ENCODE results near the gene TMEM201.

Gene TMEM201

GRCh38 chr1:9658199-9658598 is 69.5 kb downstream of the TMEM201 start:
- DNase-seq (ENCODE audit: low read depth) = no peak
- no peak overlapping the region for H3K4me3 ChIP-seq (ENCODE audit: control insufficient read depth, low read depth, low read length)

GRCh38 chr1:9659328-9659727 is 70.6 kb downstream of the TMEM201 start:
- peak; percentile 75 for DNase-seq (ENCODE audit: low read depth)
- H3K4me3 ChIP-seq (ENCODE audit: control insufficient read depth, low read depth, low read length) = no peak overlapping the region
- TF ChIP-seq, protein P1, sequence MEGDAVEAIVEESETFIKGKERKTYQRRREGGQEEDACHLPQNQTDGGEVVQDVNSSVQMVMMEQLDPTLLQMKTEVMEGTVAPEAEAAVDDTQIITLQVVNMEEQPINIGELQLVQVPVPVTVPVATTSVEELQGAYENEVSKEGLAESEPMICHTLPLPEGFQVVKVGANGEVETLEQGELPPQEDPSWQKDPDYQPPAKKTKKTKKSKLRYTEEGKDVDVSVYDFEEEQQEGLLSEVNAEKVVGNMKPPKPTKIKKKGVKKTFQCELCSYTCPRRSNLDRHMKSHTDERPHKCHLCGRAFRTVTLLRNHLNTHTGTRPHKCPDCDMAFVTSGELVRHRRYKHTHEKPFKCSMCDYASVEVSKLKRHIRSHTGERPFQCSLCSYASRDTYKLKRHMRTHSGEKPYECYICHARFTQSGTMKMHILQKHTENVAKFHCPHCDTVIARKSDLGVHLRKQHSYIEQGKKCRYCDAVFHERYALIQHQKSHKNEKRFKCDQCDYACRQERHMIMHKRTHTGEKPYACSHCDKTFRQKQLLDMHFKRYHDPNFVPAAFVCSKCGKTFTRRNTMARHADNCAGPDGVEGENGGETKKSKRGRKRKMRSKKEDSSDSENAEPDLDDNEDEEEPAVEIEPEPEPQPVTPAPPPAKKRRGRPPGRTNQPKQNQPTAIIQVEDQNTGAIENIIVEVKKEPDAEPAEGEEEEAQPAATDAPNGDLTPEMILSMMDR (conservative IDR thresholded peaks at IDR 0.05; ENCODE audit: control insufficient read depth, insufficient read depth, low read depth, low read length) = no peak

More at GRCh38 chr1:9658199-9658598, 69.5 kb downstream of the TMEM201 start:
- TF ChIP-seq, protein P1 (conservative IDR thresholded peaks at IDR 0.05; ENCODE audit: control insufficient read depth, insufficient read depth, low read depth, low read length) = no peak

DNA sequence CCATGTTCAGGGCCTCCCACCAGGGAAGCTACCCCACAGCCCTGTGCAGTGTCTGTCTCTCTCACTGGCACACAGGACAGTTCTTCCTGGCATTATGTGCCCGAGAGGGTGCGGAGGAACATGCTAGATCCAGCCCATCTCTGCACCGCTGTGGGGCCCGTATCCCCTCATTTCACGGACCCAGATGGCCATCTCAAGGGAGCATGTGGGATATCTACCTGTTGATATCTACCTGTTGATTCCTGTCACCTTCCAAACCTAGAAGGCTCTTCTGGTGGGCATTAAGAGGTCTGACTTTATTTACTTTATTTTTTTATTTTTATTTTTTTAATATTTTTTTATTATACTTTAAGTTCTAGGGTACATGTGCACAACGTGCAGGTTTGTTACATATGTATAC is 74.5 kb downstream of the TMEM201 start:
- no peak for DNase-seq (ENCODE audit: low read depth)
- TF ChIP-seq, protein P1 (conservative IDR thresholded peaks at IDR 0.05; ENCODE audit: control insufficient read depth, insufficient read depth, low read depth, low read length) = no peak
- no peak overlapping the region for H3K4me3 ChIP-seq (ENCODE audit: control insufficient read depth, low read depth, low read length)

All from fibroblast of mammary gland (primary cell).